ENCODE measurements around the gene PMAIP1.

- TF ChIP-seq TAF1 (IDR thresholded peaks at IDR 0.05; ENCODE audit: borderline replicate concordance, insufficient read depth, low read length) (no peak), SIN3A (IDR thresholded peaks at IDR 0.05; ENCODE audit: borderline replicate concordance, insufficient read depth, low read length) (no peak), REST (IDR thresholded peaks at IDR 0.05; ENCODE audit: insufficient read depth in 1 of 2, low read depth in 2 of 2, low read length in 2 of 2) (no peak), POLR2AphosphoS5 (IDR thresholded peaks at IDR 0.05; ENCODE audit: low read depth, low read length) (no peak), FOXP2 (optimal IDR thresholded peaks at IDR 0.05; ENCODE audit: borderline replicate concordance, extremely low read depth, extremely low read length, insufficient read depth) (no peak)
Measured at GRCh38 chr18:59926131-59926530, 26.3 kb downstream of the PMAIP1 start.

Measured in PFSK-1 (cell line).